HG02884 (cell line): ENCODE results near the gene PCSK2.

Experiments used
- ATAC-seq: cut with Tn5 transposase; IDR thresholded peaks from one replicate; pipeline ENCODE4 v1.9.1; 2021; ENCODE audit warnings: mild to moderate bottlenecking, moderate library complexity; ENCODE audit not compliant: unreplicated experiment

Gene PCSK2

GRCh38 chr20:17441745-17442144, 214.9 kb downstream of the PCSK2 start:
- no peak for ATAC-seq

- ATAC-seq: no peak
These were observed 215.7 kb downstream of the PCSK2 start for GRCh38 chr20:17442588-17442987.

GRCh38 chr20:17443131-17443858, 216.5 kb downstream of the PCSK2 start:
- ATAC-seq: no peak

GRCh38 chr20:17444091-17444490, 217.3 kb downstream of the PCSK2 start:
- ATAC-seq: no peak

- ATAC-seq: no peak
These were observed 218.7 kb downstream of the PCSK2 start for GRCh38 chr20:17445543-17445942.

- no peak for ATAC-seq
These were observed 219.3 kb downstream of the PCSK2 start for GRCh38 chr20:17446171-17446570.

- ATAC-seq: no peak
These were observed 221.2 kb downstream of the PCSK2 start for GRCh38 chr20:17448071-17448470.

- ATAC-seq: no peak
These were observed 222.2 kb downstream of the PCSK2 start for GRCh38 chr20:17449031-17449430.

GRCh38 chr20:17452441-17452840, 225.6 kb downstream of the PCSK2 start:
- no peak for ATAC-seq

- ATAC-seq: no peak
These were observed 226.8 kb downstream of the PCSK2 start for GRCh38 chr20:17453592-17453991.

GRCh38 chr20:17456279-17456678, 229.4 kb downstream of the PCSK2 start:
- no peak for ATAC-seq

GRCh38 chr20:17457079-17457478, 230.2 kb downstream of the PCSK2 start:
- no peak for ATAC-seq

- ATAC-seq: no peak
These were observed 230.8 kb downstream of the PCSK2 start for GRCh38 chr20:17457588-17458190.

GRCh38 chr20:17460119-17460518, 233.3 kb downstream of the PCSK2 start:
- ATAC-seq: no peak

GRCh38 chr20:17461941-17462340, 235.1 kb downstream of the PCSK2 start:
- no peak for ATAC-seq

GRCh38 chr20:17463711-17464110, 236.9 kb downstream of the PCSK2 start:
- no peak for ATAC-seq

- no peak for ATAC-seq
These were observed 238.4 kb downstream of the PCSK2 start for GRCh38 chr20:17465236-17465635.

- no peak for ATAC-seq
These were observed 239.8 kb downstream of the PCSK2 start for GRCh38 chr20:17466641-17467040.

GRCh38 chr20:17467120-17467655, 240.3 kb downstream of the PCSK2 start:
- ATAC-seq: no peak

- ATAC-seq: no peak
These were observed 241.4 kb downstream of the PCSK2 start for GRCh38 chr20:17468073-17468840.

- ATAC-seq: no peak
These were observed 242.6 kb downstream of the PCSK2 start for GRCh38 chr20:17469246-17470030.
